Transverse colon (tissue), 3 donors: ENCODE results near the gene SEC14L1.

ENCODE experiments used
- CTCF ChIP-seq, 5 experiments: fragments of 200-600 bp in 3 of 5; fragments of 450-650 bp in 2 of 5; sonication (generic) in 3 of 5; IDR thresholded peaks; 1 replicate in 2 of 5; 2 replicates in 3 of 5; pipeline ENCODE4 v1.5.1; 2016 to 2017; ENCODE audit warnings: antibody characterized with exemption in 5 of 5, inconsistent platforms in 3 of 5, mild to moderate bottlenecking in 2 of 5, moderate library complexity in 1 of 5
- EP300 ChIP-seq: sonication (generic); formaldehyde crosslinking; IDR thresholded peaks from one replicate; pipeline ENCODE4 v1.6.1; 2017; ENCODE audit warnings: antibody characterized with exemption, low read depth

GRCh38 chr17:77153999-77154586, 13.3 kb downstream of the SEC14L1 start:
- TF ChIP-seq CTCF (IDR thresholded peaks at IDR 0.05) (no peak), EP300 (no peak)
